ENCODE results near the gene BTNL9.
"Not testable (repeated sequence)": the region's sequence is repeated elsewhere in the genome, so short reads cannot be mapped to it uniquely, and the experiment has no call there.

Gene BTNL9

DNA sequence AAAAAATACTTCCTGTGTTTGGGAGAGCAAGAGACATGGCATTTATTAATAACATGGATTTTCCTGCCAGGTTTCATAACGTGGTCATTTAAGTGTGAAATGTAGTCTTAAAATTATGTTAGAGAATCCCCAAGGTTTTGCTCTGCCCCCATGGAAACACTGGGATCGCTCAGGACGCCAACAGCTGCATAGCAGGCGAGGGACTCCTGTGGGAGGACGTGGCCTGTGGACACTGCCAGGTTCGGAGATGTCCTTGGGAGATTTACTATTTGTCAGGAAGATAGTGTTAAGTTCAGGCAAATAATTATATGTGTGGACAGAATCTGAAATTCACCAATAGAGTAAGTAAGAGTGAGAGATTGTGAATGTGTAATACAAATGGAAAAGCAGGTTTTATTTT is 977 bp downstream of the BTNL9 start:
- no peak for DNase-seq
- intact Hi-C loops (cut with DNase I): no loop called here

DNA sequence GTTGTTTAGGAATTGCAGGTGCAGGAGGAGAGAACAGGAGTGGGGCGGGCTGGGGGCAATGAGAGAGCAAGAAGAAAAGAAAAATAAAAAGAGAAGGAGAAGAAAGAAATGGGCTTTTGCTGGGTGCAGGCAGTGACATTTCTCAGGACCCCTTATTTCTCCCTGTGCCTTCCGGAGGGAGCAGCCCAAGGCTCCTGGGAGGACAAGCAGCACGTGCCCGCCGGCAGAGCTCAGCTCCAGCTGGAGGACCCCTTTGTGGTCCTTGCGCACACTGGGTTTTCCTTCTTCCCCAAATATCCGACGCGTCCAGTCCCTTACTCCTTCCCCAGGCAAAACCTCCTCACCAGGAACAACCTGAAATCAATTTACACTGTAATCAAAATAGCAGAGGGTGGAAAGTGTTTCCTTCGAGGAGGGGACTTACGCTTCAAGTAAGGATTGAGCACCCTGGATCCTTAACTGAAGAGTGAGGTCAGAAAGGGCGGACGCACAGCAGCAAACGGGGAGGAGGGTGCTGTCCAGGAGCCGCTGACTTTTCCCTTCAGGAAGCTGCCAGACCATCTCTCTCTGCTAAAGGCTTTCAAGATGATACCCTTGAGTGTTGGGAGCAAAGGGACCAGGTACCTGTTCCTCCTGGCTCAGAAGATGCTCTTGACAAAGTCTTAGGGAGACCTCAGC is 2.1 kb downstream of the BTNL9 start:
- DNase-seq: no peak

DNA sequence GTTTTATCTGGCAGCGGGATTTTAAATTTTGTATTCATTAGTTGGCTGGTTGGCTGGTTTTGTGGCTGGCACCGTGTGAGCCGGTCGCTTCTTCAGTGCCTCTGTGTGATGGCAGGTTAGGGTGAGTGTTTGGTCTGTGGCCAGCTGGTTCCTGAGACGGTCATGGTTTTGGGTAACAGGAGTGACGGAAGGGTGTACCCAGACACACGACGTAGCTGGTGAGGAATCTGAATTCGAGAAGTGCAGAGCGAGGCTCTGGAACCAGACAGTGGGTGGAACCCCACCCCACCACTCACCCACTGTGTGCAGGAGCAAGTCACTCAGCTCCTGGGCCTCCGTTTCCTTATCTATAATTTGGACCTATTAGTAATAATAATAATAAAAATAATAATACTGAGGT is 2.7 kb downstream of the BTNL9 start:
- intact Hi-C loops (cut with DNase I): no loop called here
- no peak for DNase-seq

More for the DNA sequence above, 2.1 kb downstream of the BTNL9 start:
- intact Hi-C loops (cut with DNase I): no loop called here

DNA sequence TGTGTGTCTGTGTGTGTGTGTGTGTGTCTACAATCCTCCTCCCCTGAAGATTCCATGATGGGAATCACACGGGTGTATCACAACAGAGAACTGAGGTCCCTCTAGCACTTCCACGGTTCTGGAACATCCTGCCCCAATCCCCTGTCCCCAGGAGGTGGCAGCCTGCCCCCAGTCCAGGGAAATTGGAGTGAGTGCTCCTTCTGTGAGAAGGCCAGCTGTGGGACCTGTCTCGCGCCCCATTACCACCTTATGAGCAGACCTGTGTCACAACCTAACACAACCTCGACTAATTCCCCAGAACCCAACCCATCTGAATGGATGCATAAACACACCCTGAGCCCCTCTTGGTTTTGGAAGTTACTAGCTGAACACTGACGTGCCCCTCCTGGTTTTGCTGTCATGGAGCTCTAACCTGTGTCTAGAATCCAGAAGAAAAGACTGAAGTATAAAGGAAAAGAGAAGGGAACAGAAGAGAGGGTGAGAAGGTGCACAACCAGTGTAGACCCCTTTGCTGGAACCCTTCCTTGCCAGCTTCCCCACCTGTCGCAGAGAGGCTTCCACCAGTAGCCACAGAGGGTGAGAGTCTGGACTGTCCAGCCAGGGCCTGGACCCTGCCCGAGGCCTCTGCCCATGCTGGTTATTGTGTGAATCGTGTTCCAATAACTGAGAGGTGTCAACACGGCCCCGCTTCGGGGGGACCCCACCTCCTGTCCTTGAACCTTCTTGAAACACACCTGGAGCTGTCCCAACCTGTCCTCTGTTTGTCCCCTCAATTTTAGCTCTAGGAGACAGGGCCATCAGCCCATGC is 3.4 kb downstream of the BTNL9 start:
- DNase-seq: no peak
- intact Hi-C loops (cut with DNase I): no loop called here

DNA sequence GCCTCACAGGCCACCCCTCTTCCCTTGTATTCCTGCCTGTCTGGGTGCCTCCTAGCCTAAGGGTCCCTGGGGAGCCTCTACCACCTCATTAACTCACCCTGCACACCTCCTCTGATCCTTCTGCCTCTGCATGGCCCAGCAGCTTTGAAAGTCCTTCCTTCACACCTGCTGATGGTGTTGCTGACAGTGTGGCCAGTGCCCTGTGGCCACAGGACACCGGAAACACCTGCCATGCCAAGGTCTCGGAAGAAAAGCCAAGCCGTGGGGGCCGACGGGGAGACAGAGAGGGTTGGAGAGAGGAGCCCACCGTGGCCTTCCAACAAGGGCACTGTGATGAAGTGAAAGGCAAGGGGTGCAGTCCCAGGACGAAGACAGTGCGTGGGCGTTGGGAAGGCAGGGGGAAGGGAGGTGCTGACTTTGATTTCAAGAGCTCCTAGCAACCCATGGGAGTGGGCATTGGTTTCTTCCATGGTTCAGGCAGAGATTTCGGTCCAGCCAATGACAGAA is 4.1 kb downstream of the BTNL9 start:
- DNase-seq: no peak
- intact Hi-C loops (cut with DNase I): no loop called here

DNA sequence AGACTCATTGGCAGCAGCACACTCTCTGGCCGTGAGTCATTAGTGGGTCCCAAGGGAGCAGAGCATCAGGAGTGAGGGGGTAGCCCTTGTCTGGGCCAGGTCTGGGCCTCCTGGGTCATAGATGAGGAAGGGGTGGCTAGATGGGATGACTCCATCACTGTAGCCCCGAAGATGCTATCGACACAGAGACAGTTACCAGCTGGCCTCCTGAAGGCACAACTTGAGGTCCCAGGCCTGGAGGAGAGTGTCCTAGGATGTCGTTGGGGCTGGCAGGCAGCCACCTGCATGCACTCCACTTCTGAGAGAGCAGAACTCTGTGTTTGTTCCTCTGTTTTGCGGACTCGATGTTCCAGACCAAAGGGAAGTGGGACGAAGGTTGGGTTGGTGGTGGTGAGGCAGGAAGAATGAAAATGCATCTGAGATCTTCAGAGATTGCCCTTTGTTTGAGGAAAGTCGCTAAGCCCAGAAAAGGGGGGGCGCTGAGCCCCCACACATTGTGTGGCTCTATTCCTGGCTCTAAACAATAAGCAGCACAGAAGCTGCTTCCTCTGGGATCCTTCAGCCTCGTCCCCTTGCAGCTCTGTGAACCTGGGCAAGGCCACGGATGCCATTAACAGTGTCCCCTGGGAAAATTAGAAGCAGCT is 4.7 kb downstream of the BTNL9 start:
- no peak for DNase-seq
- intact Hi-C loops (cut with DNase I): no loop called here

DNA sequence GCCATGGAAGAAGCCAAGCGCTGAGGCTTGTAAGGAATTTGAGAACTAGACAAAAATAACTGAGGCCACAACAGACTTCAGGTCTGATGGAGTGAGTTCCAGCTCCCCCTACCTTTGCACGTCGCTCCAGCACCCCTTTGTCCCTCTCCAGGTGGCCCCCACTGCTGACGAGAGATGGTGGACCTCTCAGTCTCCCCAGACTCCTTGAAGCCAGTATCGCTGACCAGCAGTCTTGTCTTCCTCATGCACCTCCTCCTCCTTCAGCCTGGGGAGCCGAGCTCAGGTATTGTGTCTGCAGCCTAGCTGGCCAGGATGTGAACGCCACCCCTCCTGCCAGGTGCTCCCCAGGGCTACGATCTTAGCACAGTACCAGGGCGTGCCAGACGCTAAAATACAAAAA is 5.2 kb downstream of the BTNL9 start:
- no peak for DNase-seq
- intact Hi-C loops (cut with DNase I): no loop called here

DNA sequence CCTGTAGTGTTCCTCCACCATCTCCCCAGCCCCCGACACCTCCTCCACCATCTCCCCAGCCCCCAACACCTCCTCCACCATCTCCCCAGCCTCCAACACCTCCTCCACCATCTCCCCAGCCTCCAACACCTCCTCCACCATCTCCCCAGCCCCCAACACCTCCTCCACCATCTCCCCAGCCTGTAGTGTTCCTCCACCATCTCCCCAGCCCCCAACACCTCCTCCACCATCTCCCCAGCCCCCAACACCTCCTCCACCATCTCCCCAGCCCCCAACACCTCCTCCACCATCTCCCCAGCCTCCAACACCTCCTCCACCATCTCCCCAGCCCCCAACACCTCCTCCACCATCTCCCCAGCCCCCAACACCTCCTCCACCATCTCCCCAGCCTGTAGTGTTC is 5.8 kb downstream of the BTNL9 start:
- intact Hi-C loops (cut with DNase I); DNase-seq: not testable (repeated sequence)

DNA sequence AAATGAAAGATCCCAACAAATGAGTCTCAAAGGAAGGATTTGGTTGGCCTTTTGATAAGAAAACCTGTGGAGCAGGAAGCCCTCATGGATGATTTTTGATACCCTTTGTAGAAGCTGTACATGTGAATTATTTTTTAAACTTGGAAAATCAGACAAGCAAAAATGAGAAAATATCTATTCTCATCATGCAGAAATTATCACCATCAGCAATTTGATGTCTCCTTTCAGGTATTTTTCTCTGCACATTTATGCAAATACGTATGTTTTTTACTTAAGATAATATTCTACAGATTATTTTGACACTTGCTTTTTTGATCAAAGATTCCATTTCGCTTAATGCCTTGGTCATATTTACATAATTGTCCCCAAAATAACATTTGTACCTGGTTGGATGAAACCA is 7.2 kb downstream of the BTNL9 start:
- intact Hi-C loops (cut with DNase I): no loop called here
- no peak for DNase-seq

DNA sequence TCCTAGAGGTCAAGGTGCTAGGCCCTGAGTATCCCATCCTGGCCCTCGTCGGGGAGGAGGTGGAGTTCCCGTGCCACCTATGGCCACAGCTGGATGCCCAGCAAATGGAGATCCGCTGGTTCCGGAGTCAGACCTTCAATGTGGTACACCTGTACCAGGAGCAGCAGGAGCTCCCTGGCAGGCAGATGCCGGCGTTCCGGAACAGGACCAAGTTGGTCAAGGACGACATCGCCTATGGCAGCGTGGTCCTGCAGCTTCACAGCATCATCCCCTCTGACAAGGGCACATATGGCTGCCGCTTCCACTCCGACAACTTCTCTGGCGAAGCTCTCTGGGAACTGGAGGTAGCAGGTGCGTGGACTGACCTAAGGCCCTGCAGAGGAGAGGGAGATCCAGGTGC is 7.9 kb downstream of the BTNL9 start:
- intact Hi-C loops (cut with DNase I): no loop called here
- peak in 1 of 42 donors; percentile 1 for DNase-seq

DNA sequence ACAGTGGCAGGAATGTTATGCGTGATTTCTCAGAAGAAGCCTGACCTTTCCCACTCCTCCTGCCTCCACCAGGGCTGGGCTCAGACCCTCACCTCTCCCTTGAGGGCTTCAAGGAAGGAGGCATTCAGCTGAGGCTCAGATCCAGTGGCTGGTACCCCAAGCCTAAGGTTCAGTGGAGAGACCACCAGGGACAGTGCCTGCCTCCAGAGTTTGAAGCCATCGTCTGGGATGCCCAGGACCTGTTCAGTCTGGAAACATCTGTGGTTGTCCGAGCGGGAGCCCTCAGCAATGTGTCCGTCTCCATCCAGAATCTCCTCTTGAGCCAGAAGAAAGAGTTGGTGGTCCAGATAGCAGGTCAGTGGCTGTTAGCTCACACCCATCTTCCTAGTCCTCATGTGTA is 9.9 kb downstream of the BTNL9 start:
- intact Hi-C loops (cut with DNase I): no loop called here
- DNase-seq: no peak

DNA sequence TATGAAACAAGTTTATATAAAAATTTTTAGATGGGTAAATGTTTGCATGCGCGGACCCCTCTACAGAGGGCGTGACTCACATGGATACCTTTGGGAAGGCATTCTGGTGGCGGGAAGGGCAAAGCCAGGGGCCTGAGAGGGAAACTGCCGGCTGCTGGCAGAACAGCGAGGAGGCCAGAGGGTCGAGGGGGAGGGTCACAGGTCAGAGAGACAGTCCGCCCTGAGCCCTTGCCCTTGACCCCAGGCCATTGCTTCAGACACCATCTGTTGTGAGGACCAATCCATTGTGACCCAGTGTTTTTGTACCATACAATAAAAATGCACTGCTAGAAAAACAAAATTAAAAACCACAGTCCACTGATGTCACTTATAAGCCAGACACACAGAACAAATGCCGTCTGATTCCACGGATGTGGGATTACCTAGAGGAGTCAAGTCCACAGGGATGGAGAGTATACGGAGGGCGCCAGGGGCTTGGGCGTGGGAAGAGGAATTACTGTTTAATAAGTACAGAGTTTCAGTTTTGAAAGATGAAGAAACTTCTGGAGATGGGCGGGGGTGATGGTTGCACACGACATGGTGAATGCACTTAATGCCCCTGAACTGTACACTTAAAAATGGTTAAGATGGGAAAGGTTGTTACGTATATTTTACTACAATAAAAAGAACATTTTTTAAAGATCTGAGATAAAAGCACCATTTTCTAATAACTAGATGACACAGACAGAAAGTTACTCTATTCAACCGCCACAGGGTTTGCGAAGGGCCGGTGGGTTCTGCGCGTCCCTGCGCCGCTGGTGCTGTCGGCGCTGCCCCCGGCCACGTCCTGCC is 12.0 kb downstream of the BTNL9 start:
- intact Hi-C loops (cut with DNase I): no loop called here
- peak in 2 of 42 donors; percentile 32 to 41 for DNase-seq

DNA sequence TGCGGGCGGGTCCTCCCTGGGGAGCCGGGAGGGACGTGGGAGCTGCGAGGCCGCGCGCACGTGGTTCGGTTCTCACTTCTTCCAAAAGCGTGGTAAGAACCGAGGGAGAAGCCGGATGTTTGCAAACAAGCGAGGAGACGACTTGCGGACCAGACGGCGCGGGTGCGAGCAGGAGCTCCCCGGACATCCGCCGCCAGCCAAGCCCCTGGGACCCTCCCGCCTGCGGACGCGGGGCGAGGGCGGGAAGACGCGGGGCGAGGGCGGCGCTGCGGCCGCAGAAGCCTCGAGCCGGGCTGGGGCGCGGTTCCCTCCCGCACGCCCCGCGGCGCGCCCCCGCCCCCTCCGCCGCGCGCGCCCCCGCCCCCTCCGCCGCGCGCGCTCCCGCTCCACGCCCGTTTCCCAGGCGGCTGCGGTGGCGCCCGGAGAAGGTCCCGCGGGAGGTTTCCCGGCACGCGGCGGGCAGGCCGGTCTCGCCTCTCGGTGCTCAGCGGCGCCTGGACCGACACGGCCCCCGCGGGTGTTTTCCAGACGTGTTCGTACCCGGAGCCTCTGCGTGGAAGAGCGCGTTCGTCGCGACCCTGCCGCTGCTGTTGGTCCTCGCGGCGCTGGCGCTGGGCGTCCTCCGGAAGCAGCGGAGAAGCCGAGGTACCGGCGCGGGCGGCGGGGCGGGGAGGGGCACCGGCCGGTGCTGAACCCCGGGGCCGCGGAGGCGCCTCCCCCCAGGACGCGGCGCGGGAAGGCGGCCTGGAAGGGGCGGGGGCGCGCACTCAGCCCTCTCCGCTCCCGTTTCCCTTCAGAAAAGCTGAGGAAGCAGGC is 12.8 kb downstream of the BTNL9 start:
- intact Hi-C loops (cut with DNase I): no loop called here
- DNase-seq: peak in 4 of 42 donors; percentile 5 to 39 (median 22)

DNA sequence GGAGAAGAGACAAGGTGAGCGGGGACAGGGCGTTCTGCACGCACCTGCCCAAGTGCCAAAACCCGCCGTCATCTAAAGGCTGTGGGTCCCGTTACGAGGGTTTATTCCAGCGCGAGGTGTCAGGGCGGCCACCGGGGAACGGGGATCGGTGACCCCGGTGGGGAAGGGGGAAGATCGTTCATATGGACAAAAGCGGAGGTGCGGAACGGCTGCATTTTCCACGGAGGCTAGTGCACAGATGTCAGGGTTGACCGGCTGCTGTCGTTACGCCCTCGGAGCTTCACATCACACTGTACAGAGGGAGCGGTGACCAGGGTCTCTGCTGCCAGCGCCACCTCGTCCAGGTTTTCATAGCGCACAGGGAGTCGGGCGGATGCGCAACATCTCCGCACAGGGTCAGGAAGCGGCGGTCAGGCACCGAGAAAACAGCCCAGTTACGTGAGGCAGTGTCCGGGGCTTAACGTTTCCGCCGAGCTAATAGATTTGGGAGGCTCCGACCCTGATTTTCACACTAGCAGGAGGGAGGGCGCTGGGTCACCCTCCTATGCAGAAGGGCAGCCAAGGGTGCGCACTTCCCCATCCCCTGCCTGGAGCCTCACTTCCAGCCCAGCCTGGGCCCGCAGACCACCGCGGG is 13.5 kb downstream of the BTNL9 start:
- peak in 1 of 42 donors; percentile 34 for DNase-seq
- intact Hi-C loops (cut with DNase I): no loop called here

DNA sequence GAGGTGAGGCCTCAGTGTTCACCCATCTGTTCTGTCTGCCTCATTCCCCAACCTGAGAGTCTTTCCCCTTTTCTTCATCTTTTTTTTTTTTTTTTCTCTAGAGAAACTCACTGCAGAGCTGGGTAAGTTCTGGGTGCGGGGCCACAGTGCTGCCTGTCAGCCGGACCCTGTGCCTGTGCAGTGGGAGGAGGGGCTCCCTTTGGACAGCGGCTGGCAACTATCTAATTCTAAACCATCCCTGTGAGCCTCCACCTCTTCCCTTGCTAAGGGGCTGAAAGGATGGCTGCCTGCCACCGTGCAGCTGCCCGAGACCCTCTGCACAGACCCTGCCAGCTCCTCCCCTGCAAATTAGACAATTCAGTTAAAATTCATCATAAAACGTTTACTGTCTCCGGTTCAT is 14.1 kb downstream of the BTNL9 start:
- intact Hi-C loops (cut with DNase I): no loop called here

DNA sequence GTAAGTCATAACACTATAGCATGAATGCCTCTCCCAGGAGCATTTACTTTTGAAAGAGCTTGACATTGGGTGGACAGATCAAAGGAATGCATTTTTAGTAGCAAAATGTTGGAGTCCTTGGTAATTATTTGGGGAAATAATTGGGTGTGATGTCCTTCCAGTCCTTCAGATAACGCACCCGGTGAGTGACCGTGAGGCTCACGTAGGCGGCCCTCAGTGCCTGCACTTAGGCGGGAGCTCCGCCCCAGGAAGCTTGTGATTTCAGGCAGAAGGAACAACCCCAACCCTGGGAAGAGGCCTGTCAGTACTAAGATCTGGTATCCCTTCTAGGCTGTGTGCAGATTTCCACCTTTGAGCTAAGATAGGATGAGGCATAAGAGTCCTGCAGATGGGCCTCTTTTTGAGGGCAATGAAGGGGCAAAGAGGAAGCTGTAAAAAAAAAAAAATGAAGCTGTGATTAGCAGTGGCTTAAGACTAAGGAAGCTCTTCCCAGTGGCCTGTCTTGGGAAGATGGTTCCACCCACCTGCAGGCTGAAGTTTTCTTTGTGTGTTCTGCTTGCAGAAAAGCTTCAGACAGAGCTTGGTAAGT is 14.9 kb downstream of the BTNL9 start:
- peak in 2 of 42 donors; percentile 12 to 25 for DNase-seq
- intact Hi-C loops (cut with DNase I): no loop called here

More for the DNA sequence above, 14.1 kb downstream of the BTNL9 start:
- peak in 2 of 42 donors; percentile 25 to 28 for DNase-seq

DNA sequence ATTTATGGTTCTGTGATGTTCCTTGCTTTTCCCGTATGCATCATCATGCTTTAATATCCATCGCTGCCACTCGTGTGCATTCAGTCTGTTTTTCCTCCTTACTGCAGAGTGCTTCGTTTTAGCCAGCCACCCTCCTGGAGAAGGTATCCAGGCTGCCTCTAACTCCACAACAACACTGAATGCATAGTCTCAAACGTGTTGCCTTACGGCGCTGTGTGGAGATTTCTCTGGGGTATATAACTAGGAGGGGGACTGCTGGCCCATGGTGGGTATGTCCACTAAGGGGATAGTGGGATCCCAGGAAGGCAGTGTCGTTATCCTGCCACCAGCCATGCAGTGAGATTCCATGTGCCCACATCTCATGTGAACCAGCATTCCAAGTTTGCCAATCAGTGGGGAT is 16.4 kb downstream of the BTNL9 start:
- peak in 1 of 42 donors; percentile 14 for DNase-seq
- intact Hi-C loops (cut with DNase I): no loop called here

Measured in head of caudate nucleus (tissue), 42 donors.